Astrocyte of the cerebellum (primary cell): Measurements from ENCODE around the gene KLC1.

Experiments
- DNase-seq: peaks from one replicate; pipeline ENCODE4 v3.0.0-alpha.2; 2011; ENCODE audit warnings: low read depth
- H3K4me3 ChIP-seq: 2 replicates; pipeline ENCODE4 v1.5.1; 2011; ENCODE audit warnings: mild to moderate bottlenecking, low read depth, low read length, moderate library complexity
- in situ Hi-C: cut with HindIII; loops from 2 replicates; pipeline ENCODE4 v1.10.0; 2017; ENCODE audit warnings: low sequenced_read_pairs
- TF ChIP-seq, protein P1 (sequence below): IDR thresholded peaks from 2 replicates; pipeline ENCODE4 v1.5.1; 2012; ENCODE audit warnings: low read length, low read depth, moderate library complexity, mild to moderate bottlenecking; ENCODE audit errors: missing control alignments

The KLC1 gene

DNA sequence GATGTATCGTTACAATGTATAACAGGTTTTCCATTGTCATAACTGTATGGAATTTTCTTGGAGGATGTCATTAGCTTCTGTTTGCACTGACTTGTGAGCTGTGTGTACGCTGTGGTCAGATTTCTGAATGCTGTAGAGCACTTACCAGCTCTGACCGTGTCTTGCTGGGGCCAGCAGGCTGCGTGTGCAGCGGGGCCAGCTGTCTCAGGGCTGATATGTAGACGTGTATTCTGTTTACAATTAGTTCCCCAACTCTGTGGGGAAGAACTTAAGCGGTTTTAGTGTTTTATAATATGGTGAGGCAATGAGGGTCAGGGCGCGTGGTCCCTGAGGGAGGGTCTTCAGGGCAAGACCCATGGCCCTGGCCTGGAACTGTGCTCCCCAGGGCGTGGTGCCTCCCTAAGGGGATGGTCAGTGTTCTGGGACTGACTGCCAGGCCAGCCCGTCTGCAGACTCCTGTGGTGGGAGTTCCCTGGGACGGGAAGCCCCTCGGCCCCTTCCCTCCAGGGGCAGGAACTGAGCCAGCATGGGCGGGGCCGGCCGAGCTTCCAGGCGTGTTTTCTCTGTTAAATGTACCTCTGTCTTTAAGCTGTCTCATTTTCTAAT, 67.6 kb downstream of the KLC1 start:
- TF ChIP-seq, protein P1, sequence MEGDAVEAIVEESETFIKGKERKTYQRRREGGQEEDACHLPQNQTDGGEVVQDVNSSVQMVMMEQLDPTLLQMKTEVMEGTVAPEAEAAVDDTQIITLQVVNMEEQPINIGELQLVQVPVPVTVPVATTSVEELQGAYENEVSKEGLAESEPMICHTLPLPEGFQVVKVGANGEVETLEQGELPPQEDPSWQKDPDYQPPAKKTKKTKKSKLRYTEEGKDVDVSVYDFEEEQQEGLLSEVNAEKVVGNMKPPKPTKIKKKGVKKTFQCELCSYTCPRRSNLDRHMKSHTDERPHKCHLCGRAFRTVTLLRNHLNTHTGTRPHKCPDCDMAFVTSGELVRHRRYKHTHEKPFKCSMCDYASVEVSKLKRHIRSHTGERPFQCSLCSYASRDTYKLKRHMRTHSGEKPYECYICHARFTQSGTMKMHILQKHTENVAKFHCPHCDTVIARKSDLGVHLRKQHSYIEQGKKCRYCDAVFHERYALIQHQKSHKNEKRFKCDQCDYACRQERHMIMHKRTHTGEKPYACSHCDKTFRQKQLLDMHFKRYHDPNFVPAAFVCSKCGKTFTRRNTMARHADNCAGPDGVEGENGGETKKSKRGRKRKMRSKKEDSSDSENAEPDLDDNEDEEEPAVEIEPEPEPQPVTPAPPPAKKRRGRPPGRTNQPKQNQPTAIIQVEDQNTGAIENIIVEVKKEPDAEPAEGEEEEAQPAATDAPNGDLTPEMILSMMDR: no peak
- no peak overlapping the region for H3K4me3 ChIP-seq
- in situ Hi-C loops: loop anchor here (10.0 kb wide), 1 partner anchor 122 kb away; no protein-coding TSS in a partner anchor
- DNase-seq: peak; percentile 11

DNA sequence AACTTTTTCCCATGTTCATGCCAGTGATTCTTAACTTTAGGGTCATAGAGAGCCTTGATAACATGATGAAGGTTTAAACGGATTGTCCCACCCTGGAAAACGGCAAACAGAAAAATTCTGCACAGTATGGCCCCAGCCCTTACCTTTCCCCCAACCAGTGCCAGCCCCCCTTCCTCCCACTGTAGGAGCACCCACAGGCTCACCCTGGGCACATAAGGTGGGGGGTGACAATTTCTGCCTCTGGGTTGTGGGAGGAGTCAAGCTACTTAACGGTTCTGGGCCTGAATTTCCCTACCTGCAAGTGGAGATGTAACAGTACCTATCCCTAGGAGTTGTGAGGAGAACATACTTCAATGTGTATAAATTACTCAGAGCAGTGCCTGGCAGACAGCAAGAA, 68.2 kb downstream of the KLC1 start:
- no peak overlapping the region for H3K4me3 ChIP-seq
- in situ Hi-C loops: loop anchor here (10.0 kb wide), 1 partner anchor 122 kb away; no protein-coding TSS in a partner anchor
- DNase-seq: no peak
- TF ChIP-seq, protein P1: no peak

DNA sequence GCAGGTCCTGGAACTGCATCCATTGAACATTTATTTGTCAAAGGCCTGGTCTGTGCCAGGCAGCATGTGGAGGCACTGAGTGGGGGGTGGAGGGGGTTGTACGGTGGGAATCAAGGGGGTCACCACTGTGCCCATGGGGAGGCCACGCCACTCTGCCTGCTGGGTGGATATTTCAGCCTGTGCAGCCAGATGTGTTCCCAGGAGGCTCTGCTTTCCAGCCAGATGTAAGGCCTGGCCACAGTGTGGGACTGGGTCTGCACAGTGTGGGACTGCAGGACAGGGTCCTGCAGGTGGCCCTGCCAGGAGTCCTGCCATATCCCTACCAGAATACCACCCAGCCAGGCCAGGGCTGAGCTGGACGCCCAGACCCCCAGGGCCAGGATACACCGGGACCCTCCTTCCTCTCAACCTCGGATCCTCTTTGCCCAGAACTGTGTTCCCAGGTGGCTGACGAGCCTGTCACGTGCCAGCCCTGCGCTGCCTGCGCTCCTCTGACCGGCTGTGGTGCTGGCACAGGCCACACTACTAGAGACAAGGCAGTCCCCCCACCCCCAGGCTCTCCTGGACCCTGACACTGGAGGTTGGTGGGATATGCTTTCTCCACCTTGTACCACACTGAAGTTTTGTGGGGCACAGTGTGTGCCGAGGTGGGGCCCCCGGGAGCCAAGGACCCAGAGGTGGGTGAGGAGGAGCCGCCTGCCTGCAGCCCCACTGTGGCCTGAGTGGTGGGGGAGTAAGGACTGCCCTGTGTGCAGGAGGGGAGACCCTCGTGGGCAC, 68.8 kb downstream of the KLC1 start:
- H3K4me3 ChIP-seq: no peak overlapping the region
- in situ Hi-C loops: loop anchor here (10.0 kb wide), 1 partner anchor 123 kb away; no protein-coding TSS in a partner anchor
- no peak for DNase-seq
- TF ChIP-seq, protein P1: no peak

DNA sequence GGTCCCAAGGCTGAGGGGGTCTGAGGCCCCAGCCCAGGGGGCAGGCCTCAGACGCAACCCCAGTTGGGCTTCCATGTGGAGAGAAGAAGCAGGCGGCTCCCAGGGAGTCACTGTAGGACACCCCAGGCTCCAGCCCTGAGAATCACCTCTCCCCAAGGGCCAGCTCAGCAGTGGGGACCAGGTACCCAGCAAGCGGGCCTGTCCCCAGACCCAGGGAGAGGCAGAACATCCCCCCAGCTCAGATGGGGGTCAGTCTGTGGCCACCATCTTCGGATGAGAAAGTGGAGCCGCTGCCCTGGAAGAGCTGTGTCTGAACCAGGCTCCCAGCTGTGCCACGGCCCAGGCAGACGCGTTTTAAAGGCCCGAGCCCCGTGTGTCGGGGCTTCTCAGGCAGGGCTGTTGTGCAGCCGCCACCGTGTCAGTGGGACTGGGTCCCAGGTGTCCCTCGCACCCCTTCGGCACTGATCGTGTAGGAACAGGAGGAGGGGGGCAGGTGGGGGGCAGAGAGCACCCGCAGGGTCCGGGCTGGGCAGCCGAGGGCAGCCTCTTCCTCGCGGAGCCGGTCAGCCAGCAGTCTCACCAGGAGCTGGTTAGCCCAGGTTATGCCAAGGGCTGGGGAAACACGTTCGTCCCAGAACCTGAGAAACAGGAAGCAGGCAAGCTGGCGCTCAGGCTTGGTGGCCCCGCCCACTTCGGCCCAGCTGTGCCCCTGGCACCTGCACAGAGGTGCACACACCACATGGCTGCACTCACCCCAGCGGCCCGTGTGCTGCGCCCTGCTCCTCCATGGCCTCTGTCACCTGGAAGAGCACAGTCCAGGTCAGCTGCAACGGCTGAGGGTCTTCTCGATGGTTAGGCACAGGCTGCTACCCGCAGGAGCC, 69.6 kb downstream of the KLC1 start:
- TF ChIP-seq, protein P1: no peak
- H3K4me3 ChIP-seq: no peak overlapping the region
- no peak for DNase-seq
- in situ Hi-C loops: loop anchor here (10.0 kb wide), 1 partner anchor 124 kb away; no protein-coding TSS in a partner anchor

DNA sequence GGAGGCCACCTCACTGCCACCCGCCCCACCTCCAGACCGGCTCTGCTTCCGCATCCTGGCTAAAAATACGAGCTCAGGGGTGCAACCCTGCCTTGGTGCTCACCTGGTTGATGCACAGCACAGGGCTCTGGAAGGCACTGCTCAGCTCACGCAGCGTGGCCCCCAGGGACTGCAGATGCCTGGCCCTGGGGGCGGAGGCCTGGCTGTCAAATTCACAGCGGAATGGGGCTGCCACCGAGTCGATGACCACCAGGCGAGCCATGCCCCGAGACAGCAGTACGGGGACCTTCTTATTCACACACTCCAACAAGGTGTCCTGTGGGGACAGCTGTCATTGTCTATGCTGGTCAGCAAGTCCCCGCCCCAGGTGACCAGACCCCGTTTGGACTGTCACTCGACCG, 70.2 kb downstream of the KLC1 start:
- no peak for DNase-seq
- H3K4me3 ChIP-seq: no peak overlapping the region
- in situ Hi-C loops: loop anchor here (10.0 kb wide), 1 partner anchor 124 kb away; no protein-coding TSS in a partner anchor
- TF ChIP-seq, protein P1: no peak
